ENCODE results near the gene PLXND1.

DNA sequence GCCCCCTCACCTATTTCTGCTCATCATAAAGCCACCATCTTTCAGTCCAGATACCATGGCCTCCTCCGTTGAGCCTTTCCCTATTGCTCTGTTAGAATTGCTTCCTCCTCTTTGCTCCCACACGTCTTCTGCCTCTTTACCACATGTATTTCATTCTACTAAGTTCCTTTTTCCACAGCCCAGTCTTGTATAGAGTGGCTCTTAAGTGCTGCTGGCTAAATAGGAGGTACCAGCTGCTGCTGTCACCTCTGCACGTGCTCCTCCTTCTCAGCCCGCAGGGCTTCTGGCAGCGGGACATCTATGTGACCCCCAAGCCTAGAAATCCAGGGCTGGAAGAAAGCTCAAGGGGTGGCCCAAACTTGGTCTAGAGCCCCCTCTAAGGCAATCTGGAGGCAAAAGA lies 38.8 kb upstream of the PLXND1 start:
- TF ChIP-seq, protein P1, sequence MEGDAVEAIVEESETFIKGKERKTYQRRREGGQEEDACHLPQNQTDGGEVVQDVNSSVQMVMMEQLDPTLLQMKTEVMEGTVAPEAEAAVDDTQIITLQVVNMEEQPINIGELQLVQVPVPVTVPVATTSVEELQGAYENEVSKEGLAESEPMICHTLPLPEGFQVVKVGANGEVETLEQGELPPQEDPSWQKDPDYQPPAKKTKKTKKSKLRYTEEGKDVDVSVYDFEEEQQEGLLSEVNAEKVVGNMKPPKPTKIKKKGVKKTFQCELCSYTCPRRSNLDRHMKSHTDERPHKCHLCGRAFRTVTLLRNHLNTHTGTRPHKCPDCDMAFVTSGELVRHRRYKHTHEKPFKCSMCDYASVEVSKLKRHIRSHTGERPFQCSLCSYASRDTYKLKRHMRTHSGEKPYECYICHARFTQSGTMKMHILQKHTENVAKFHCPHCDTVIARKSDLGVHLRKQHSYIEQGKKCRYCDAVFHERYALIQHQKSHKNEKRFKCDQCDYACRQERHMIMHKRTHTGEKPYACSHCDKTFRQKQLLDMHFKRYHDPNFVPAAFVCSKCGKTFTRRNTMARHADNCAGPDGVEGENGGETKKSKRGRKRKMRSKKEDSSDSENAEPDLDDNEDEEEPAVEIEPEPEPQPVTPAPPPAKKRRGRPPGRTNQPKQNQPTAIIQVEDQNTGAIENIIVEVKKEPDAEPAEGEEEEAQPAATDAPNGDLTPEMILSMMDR (IDR thresholded peaks at IDR 0.05): no peak
- TF ChIP-seq POLR2AphosphoS5 (IDR thresholded peaks at IDR 0.05; ENCODE audit: insufficient read depth in 1 of 2, low read depth in 1 of 2) (no peak), POLR2A (IDR thresholded peaks at IDR 0.05) (no peak)
